GM18868 (cell line): ENCODE measurements around the gene NCOR2.

Experiments
- ATAC-seq: cut with Tn5 transposase; IDR thresholded peaks from one replicate; pipeline ENCODE4 v1.9.1; 2021; ENCODE audit warnings: mild to moderate bottlenecking, moderate library complexity; ENCODE audit not compliant: unreplicated experiment

Gene NCOR2

GRCh38 chr12:124561231-124561630, 6.2 kb downstream of the NCOR2 start:
- ATAC-seq = no peak

- ATAC-seq = no peak
These were observed 7.1 kb downstream of the NCOR2 start for GRCh38 chr12:124560146-124560890.

- no peak for ATAC-seq
These were observed 8.0 kb downstream of the NCOR2 start for GRCh38 chr12:124559182-124560017.

GRCh38 chr12:124558313-124558712, 9.1 kb downstream of the NCOR2 start:
- ATAC-seq = no peak

- ATAC-seq = no peak
These were observed 9.7 kb downstream of the NCOR2 start for GRCh38 chr12:124557518-124558223.

GRCh38 chr12:124556896-124557501, 10.4 kb downstream of the NCOR2 start:
- ATAC-seq = no peak

GRCh38 chr12:124556074-124556466, 11.3 kb downstream of the NCOR2 start:
- ATAC-seq = no peak

- no peak for ATAC-seq
These were observed 12.0 kb downstream of the NCOR2 start for GRCh38 chr12:124555168-124556073.

- no peak for ATAC-seq
These were observed 12.9 kb downstream of the NCOR2 start for GRCh38 chr12:124554429-124555029.

GRCh38 chr12:124553862-124554428, 13.5 kb downstream of the NCOR2 start:
- no peak for ATAC-seq

- ATAC-seq = peak; percentile 38
These were observed 15.9 kb downstream of the NCOR2 start for GRCh38 chr12:124551268-124552144.

- ATAC-seq = no peak
These were observed 17.0 kb downstream of the NCOR2 start for GRCh38 chr12:124550123-124551089.

- ATAC-seq = no peak
These were observed 17.8 kb downstream of the NCOR2 start for GRCh38 chr12:124549629-124550028.

- no peak for ATAC-seq
These were observed 18.5 kb downstream of the NCOR2 start for GRCh38 chr12:124548854-124549378.

GRCh38 chr12:124547626-124548025, 19.8 kb downstream of the NCOR2 start:
- no peak for ATAC-seq

GRCh38 chr12:124545508-124546418, 21.6 kb downstream of the NCOR2 start:
- peak; percentile 86 for ATAC-seq
